Activated naive CD4-positive, alpha-beta T cell treated with anti-CD3 and anti-CD28 coated beads, Interleukin-2, amount 10 ng/mL, durations not matched to agents 7 days and 5 days (primary cell): ENCODE results near the gene SHISA9.

Source experiments
- CTCF ChIA-PET: fragments of 350-600 bp; sonication (Branson Sonifier 250); formaldehyde crosslinking; loops from one replicate; lab custom pipeline; 2021; ENCODE audit warnings: antibody characterized with exemption; lab: Charles Lee
- DNase-seq: peaks from one replicate; pipeline ENCODE4 v3.0.0-alpha.2; 2020
- H3K27ac Mint-ChIP-seq: one replicate; pipeline ENCODE4 v1.8.0; 2021; ENCODE audit warnings: mild to moderate bottlenecking, moderate library complexity, mixed read lengths
- H3K27me3 Mint-ChIP-seq: one replicate; pipeline ENCODE4 v1.8.0; 2021; ENCODE audit warnings: mild to moderate bottlenecking, mixed read lengths
- H3K36me3 Mint-ChIP-seq: one replicate; pipeline ENCODE4 v1.8.0; 2021; ENCODE audit warnings: mixed read lengths
- H3K4me1 Mint-ChIP-seq: one replicate; pipeline ENCODE4 v1.8.0; 2021; ENCODE audit warnings: mixed read lengths
- H3K4me3 Mint-ChIP-seq: one replicate; pipeline ENCODE4 v1.8.0; 2021; ENCODE audit warnings: mild to moderate bottlenecking, moderate library complexity, mixed read lengths
- H3K9me3 Mint-ChIP-seq: one replicate; pipeline ENCODE4 v1.8.0; 2021; ENCODE audit warnings: mixed read lengths

Gene SHISA9

DNA sequence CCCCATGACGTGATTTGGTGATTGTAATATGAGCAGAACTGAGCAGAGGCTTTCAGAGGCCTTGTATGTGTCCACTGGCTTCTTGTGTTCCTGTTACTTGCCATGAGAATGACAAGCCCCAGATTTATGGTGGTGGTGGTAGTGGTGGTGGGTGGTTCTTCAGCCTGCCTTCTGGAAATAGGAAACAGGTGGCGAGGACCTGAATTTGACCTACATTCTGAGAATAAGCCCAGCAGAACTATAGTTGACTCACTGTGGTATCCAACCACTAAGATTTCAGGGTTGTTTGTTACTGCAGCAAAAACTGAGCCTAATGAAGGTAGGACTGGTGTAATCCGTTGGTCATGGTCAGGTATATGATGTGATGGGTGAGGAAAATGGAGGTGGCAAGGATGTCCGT is 93.0 kb downstream of the SHISA9 start:
- no peaks in the 10 kb centered on the region for H3K36me3 Mint-ChIP-seq
- CTCF ChIA-PET, result no interaction called here
- no peaks in the 10 kb centered on the region for H3K4me1 Mint-ChIP-seq
- H3K27ac Mint-ChIP-seq, result no peak overlapping the region
- H3K4me3 Mint-ChIP-seq, result no peak overlapping the region
- H3K27me3 Mint-ChIP-seq, result no peaks in the 10 kb centered on the region
- DNase-seq, result no peak
- no peaks in the 10 kb centered on the region for H3K9me3 Mint-ChIP-seq

DNA sequence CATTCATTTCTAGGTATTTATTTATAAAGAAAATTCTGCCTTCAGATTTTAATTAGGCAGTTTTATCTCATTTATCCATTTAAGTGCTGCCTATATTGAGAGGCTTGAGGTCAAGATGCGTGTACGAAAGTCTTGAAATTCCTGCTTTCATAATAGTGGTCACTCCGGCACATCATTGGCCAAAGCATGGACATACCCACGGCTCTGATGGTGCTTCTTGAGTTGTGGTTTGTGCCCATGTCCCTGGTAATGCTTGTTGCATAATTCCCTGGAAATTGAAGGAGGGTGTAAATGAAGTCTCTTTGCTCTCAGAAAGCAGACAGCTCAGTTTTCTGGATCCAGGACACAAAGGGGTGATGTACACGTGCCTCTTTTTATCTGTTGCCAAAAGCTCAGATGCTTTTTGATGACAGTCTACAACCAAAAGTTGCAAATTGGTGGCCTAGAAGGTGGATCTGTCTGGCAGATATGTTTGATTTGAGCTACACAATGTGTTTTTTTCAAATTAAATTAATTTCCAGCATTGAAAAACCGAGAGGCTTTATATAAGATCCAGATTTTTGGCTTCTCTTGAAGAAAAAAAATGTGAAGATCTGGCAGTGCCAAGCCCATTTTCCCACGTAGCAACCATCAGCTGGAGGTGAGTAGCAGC is 94.4 kb downstream of the SHISA9 start:
- no peaks in the 10 kb centered on the region for H3K36me3 Mint-ChIP-seq
- H3K27ac Mint-ChIP-seq, result no peak overlapping the region
- H3K9me3 Mint-ChIP-seq, result no peaks in the 10 kb centered on the region
- H3K4me1 Mint-ChIP-seq, result no peaks in the 10 kb centered on the region
- no peak for DNase-seq
- no peak overlapping the region for H3K4me3 Mint-ChIP-seq
- H3K27me3 Mint-ChIP-seq, result no peaks in the 10 kb centered on the region
- CTCF ChIA-PET, result no interaction called here

DNA sequence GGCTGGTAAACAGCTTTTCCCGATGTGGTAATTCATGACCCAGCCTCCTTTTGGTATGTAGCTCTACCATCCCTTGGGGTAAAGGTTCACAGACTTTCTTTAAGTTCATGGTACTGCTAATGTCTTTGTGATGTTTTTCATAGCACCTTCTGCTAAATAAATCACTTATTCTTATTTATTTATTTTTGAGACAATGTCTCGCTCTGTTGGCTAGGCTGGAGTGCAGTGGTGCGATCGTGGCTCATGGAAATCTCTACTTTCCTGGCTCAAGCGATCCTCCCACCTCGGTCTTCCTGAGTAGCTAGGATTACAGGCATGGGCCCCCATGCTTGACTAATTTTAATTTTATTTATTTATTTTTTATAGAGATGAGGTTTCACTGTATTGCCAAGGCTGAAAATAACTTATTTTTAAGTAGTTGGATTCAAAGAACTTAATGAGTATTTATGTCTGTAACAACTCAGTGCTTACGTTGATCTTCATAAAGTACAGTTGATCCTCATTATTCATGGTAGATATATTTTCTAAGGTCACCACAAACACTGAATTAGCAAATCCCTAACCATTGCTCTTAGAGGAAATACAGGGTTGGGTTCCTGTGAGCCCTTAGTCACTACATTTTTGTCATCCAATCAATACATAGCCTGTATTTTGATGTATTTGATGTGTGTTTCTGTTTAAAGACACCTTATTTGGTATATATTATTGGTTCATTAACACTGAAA is 97.1 kb downstream of the SHISA9 start:
- no peak for DNase-seq
- no peaks in the 10 kb centered on the region for H3K36me3 Mint-ChIP-seq
- H3K4me3 Mint-ChIP-seq, result no peak overlapping the region
- CTCF ChIA-PET, result no interaction called here
- no peak overlapping the region for H3K27ac Mint-ChIP-seq
- no peaks in the 10 kb centered on the region for H3K9me3 Mint-ChIP-seq
- no peaks in the 10 kb centered on the region for H3K27me3 Mint-ChIP-seq
- H3K4me1 Mint-ChIP-seq, result no peaks in the 10 kb centered on the region

DNA sequence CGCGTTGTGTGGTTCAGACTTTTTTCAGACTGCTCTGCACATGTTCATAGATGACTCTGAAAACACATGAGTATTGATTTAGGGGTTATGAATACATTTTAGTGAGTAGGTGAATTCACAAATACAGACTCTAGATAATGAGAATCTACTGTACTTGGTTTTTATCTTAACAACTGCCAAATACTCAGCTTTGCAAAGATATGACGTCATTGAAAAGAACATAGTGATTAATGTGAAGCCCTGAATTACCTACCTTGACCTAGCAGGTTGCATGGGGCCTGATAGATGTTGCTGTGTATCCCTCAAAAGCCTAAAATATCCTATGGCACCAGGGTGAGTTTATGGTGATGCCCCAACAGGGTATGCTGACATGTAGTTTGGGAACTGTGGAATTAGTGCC is 98.0 kb downstream of the SHISA9 start:
- Mint-ChIP-seq H3K9me3 (no peaks in the 10 kb centered on the region), H3K36me3 (no peaks in the 10 kb centered on the region), H3K27me3 (no peaks in the 10 kb centered on the region), H3K4me3 (no peak overlapping the region), H3K27ac (no peak overlapping the region), H3K4me1 (no peaks in the 10 kb centered on the region)
- CTCF ChIA-PET, result no interaction called here
- DNase-seq, result no peak

DNA sequence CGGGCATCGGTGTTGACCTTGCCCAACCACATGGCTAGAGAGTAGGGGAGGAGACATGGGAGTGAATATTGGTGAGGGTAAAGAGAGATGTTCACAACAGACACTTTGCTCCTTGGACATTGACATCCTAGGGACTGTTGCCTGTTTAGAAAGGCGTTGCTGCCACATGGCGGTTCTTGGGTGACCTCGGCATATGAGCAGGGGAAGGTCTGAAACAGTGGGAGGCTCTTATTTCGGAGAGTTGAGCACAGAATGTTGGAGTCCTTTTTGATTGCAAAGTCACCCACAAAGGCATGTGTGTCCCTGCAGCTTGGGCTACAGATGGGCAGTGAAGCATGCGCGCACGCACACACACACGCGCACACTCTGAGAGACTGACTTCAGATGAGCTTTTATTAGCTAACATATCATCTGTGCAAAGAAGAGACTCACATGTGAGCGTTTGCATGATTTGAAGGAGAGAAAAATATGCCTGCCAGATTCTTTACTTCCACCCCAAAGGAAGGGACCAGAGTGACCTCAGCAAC is 104.4 kb downstream of the SHISA9 start:
- Mint-ChIP-seq H3K4me1 (no peaks in the 10 kb centered on the region), H3K36me3 (no peaks in the 10 kb centered on the region), H3K27me3 (no peaks in the 10 kb centered on the region), H3K9me3 (peaks cover 8% of the 10 kb centered on the region), H3K4me3 (no peak overlapping the region), H3K27ac (no peak overlapping the region)
- no peak for DNase-seq
- CTCF ChIA-PET, result no interaction called here

DNA sequence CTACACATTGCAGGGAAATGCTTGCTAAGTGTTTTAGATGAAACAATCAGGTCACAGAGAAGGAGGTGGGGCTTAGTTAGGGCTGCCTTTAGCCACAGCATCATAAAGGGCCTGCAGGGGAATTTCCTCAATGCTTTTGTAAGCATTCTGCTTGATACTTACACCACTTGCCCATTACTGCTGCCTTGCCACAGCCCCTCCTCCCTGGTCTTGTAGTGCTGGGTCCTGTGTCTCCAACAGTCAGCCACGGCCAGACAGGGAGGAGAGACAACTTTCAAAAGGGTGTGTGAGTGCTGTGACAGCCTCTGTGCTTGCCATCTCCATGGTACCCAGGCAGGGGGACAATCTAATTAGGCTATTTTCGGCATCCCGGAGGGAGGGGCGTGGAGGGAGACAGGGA is 111.2 kb downstream of the SHISA9 start:
- Mint-ChIP-seq H3K4me3 (no peak overlapping the region), H3K27me3 (no peaks in the 10 kb centered on the region), H3K36me3 (no peaks in the 10 kb centered on the region), H3K27ac (no peak overlapping the region), H3K9me3 (peaks cover 1% of the 10 kb centered on the region), H3K4me1 (no peaks in the 10 kb centered on the region)
- no peak for DNase-seq
- CTCF ChIA-PET, result no interaction called here

DNA sequence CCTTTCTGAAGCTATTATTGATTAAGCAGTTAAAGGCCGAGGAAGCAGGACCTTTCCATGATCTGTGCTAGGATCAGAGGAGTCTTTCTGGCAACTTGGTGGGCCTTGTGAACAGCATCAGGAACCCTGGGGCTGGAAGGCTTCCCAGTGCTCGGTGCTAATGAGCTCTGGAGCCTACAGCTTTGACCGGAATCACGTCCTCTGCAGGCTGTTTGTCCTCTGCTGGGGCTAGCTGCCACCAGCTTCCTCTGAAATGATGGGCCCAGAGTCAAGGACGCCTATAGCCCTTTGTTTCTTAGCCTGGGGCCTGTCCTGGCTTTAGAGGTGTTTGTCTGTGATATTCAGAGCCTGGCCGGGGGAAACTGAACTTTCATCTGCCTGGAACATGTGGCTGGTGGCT is 111.6 kb downstream of the SHISA9 start:
- H3K36me3 Mint-ChIP-seq, result no peaks in the 10 kb centered on the region
- H3K27ac Mint-ChIP-seq, result no peak overlapping the region
- no peak overlapping the region for H3K4me3 Mint-ChIP-seq
- H3K27me3 Mint-ChIP-seq, result no peaks in the 10 kb centered on the region
- CTCF ChIA-PET, result no interaction called here
- peaks cover 1% of the 10 kb centered on the region for H3K9me3 Mint-ChIP-seq
- no peak for DNase-seq
- H3K4me1 Mint-ChIP-seq, result no peaks in the 10 kb centered on the region

DNA sequence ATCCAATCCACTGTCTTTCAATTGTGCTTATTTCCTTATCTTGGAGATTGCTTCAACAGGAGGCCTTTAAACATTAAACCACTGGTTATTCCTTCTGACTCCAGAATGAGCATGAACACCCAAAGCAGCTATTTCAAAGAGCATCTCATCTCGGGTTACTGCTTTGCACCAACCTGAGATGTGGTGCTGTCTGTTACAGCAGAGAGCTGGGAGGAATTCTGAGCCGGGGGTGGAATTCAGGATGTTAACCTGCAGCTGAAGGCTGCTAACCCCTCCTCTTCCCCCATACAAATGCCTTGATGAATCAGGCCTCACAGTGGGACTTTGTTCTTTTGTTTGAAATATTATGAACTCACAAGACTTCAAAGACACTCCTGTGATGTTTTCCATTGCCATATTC is 113.1 kb downstream of the SHISA9 start:
- no peaks in the 10 kb centered on the region for H3K36me3 Mint-ChIP-seq
- H3K27me3 Mint-ChIP-seq, result no peaks in the 10 kb centered on the region
- peaks cover under 1% of the 10 kb centered on the region for H3K9me3 Mint-ChIP-seq
- H3K4me3 Mint-ChIP-seq, result no peak overlapping the region
- no peaks in the 10 kb centered on the region for H3K4me1 Mint-ChIP-seq
- CTCF ChIA-PET, result no interaction called here
- DNase-seq, result no peak
- H3K27ac Mint-ChIP-seq, result no peak overlapping the region

DNA sequence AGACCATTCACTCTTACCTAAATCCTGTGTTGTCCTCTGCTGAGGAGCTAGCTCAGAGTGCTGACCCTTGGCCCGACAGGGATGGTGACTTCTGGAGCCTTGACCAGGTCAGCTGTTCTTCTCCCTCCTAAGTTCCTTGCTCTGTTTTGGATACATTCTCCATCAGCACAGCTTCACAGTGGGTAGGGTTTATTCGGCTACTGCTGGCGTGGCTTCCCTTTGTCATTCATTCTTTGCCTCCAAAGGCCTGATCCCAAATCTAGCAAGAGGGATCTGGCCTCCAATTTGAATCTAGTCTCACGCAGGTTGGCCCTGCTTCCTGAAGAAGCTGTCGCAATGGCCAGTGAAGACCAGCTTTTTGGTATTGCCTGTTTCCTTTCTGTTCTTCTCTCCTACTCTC is 116.6 kb downstream of the SHISA9 start:
- CTCF ChIA-PET, result no interaction called here
- Mint-ChIP-seq H3K4me3 (no peak overlapping the region), H3K4me1 (no peaks in the 10 kb centered on the region), H3K27me3 (no peaks in the 10 kb centered on the region), H3K27ac (no peak overlapping the region), H3K36me3 (no peaks in the 10 kb centered on the region), H3K9me3 (no peaks in the 10 kb centered on the region)
- DNase-seq, result no peak

DNA sequence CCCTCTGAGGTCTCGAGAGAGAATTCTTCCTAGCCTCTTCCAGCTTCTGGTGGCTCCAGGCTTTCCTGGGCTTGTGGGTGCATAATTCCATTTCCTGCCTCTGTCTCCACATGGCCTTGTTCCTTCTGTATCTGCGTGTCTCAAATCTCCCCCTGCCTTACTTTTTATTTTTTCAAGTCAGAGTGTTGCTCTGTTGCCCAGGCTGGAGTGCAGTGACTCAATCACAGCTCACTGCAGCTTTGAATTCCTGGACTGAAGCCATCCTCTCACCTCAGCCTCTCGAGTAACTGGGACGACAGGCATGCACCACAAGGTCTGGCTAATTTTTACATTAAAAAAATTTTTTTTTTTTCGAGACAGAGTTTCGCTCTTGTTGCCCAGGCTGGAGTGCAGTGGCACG is 120.6 kb downstream of the SHISA9 start:
- Mint-ChIP-seq H3K27me3 (no peaks in the 10 kb centered on the region), H3K36me3 (no peaks in the 10 kb centered on the region), H3K9me3 (peaks cover 7% of the 10 kb centered on the region), H3K4me1 (no peaks in the 10 kb centered on the region), H3K4me3 (no peak overlapping the region), H3K27ac (no peak overlapping the region)
- no peak for DNase-seq
- CTCF ChIA-PET, result no interaction called here

DNA sequence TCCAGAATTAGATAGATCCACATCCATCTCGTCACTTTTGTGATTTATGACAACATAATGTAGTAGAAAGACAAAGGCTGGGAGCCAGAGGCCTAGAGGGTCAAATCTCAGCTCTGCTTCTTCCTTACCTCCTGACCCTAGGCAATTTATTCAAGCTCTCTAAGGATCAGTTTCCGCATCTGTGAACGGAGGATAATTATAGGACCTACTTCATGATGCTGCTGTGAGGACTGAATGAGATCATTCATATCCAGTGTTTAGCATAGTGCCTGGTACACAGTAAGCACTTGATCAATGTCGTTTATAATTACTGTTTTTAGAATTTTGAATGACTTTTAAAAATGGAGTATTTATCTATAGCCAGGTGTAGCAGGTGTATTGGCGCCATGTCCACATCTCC is 128.4 kb downstream of the SHISA9 start:
- H3K27me3 Mint-ChIP-seq, result no peaks in the 10 kb centered on the region
- H3K36me3 Mint-ChIP-seq, result no peaks in the 10 kb centered on the region
- CTCF ChIA-PET, result no interaction called here
- no peaks in the 10 kb centered on the region for H3K4me1 Mint-ChIP-seq
- no peak overlapping the region for H3K27ac Mint-ChIP-seq
- DNase-seq, result no peak
- H3K4me3 Mint-ChIP-seq, result no peak overlapping the region
- peaks cover 9% of the 10 kb centered on the region for H3K9me3 Mint-ChIP-seq

DNA sequence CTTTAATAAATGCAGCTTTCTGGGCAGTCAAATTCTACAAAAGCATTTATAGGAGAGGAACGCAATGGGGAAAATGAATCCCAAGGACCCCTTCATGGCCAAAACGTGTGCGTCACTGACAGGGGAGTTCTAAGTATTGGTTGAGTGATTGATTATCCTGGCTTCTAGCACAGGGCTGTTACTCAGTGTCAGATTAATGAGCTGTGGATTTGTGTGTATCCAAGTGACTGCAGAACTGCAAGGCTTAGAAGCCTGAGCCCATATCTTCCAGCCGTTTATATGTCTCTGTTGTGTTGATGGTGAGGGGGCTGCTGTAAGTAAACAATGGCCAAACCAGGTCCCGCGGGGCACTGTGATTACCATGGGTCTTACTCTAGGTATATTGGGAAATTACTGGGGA is 129.4 kb downstream of the SHISA9 start:
- H3K9me3 Mint-ChIP-seq, result peaks cover 9% of the 10 kb centered on the region
- no peak overlapping the region for H3K4me3 Mint-ChIP-seq
- CTCF ChIA-PET, result no interaction called here
- H3K27me3 Mint-ChIP-seq, result no peaks in the 10 kb centered on the region
- no peaks in the 10 kb centered on the region for H3K36me3 Mint-ChIP-seq
- H3K4me1 Mint-ChIP-seq, result no peaks in the 10 kb centered on the region
- DNase-seq, result no peak
- H3K27ac Mint-ChIP-seq, result no peak overlapping the region

DNA sequence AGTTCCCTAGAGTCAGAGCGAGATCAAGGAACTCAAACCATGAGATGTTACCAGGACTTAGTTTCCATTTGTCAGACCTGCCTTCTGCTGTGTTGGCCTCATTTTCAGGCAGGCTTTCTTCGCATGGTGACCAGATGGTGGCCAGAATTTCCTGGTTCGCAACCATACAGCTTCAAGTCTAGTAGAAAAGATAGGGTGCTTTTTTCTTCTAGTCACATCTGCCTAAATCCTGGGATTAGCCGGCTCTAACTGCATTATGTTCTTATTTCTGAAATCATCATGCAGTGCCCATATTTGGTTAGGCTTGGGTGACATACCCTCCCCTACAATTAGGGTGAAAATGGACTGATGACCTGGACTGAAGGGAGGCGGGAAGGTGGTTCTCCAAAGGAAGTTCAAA is 131.5 kb downstream of the SHISA9 start:
- H3K36me3 Mint-ChIP-seq, result no peaks in the 10 kb centered on the region
- no peaks in the 10 kb centered on the region for H3K27me3 Mint-ChIP-seq
- H3K9me3 Mint-ChIP-seq, result peaks cover 11% of the 10 kb centered on the region
- CTCF ChIA-PET, result no interaction called here
- no peak overlapping the region for H3K4me3 Mint-ChIP-seq
- H3K27ac Mint-ChIP-seq, result no peak overlapping the region
- DNase-seq, result no peak
- H3K4me1 Mint-ChIP-seq, result no peaks in the 10 kb centered on the region

DNA sequence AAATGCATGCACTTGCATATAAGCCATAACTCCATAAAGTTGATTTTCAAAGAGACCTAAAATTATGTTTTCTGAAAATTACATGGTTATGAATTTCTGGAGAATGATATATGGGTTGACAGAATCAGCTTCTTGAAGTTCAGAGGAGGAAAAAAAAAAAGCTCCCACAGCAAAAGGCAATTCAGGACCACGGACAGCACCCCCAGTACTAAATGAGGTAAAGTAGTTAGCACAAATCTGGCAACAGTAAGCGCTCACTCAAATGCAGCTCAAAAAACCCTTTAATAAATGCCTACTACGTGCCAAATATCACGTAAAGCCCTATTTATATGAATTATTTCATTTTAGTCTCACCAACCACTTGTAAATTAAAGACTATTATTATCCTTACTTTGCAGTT is 135.2 kb downstream of the SHISA9 start:
- CTCF ChIA-PET, result no interaction called here
- H3K36me3 Mint-ChIP-seq, result no peaks in the 10 kb centered on the region
- peak; percentile 57 for DNase-seq
- no peaks in the 10 kb centered on the region for H3K4me1 Mint-ChIP-seq
- no peak overlapping the region for H3K4me3 Mint-ChIP-seq
- peaks cover 19% of the 10 kb centered on the region for H3K9me3 Mint-ChIP-seq
- H3K27ac Mint-ChIP-seq, result no peak overlapping the region
- no peaks in the 10 kb centered on the region for H3K27me3 Mint-ChIP-seq

DNA sequence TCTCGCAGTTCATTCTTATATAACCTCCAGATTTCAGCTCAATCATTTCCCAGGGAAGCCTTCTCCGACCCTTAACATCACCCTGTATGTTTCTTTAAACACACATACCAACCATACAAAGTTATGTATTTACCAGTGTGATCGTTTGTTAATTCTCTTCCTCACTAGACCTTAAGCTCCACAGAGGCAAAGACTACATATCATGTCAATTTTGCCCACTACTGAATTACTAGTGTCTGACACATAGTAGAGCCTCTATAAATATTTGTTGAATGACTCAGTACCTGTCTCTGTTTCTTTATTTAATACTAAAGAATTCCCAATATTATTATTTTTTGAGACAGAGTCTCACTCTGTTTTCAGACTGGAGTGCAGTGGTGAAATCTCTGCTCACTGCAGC is 137.2 kb downstream of the SHISA9 start:
- DNase-seq, result no peak
- CTCF ChIA-PET, result interaction anchor here (0.7 kb wide), 1 partner anchor 174 kb away, joined by 3 read pairs; no protein-coding TSS in a partner anchor
- H3K27me3 Mint-ChIP-seq, result no peaks in the 10 kb centered on the region
- H3K27ac Mint-ChIP-seq, result no peak overlapping the region
- H3K4me3 Mint-ChIP-seq, result no peak overlapping the region
- H3K4me1 Mint-ChIP-seq, result no peaks in the 10 kb centered on the region
- no peaks in the 10 kb centered on the region for H3K36me3 Mint-ChIP-seq
- H3K9me3 Mint-ChIP-seq, result peaks cover 21% of the 10 kb centered on the region
